GM12891 (cell line): ENCODE results near the gene ABT1.

Experiments
- DNase-seq: peaks from one replicate; pipeline ENCODE4 v3.0.0; 2011; ENCODE audit warnings: low spot score; ENCODE audit not compliant: insufficient read length
- FAIRE-seq: peaks from 2 replicates; lab custom pipeline; 2011; peaks lifted over from hg19 to GRCh38; lab: Jason Lieb, UNC
- PAX5 ChIP-seq: IDR thresholded peaks from 2 replicates; pipeline ENCODE4 v1.6.1; 2011; ENCODE audit warnings: low read length, moderate library complexity, mild to moderate bottlenecking; ENCODE audit not compliant: insufficient read depth, severe bottlenecking
- POLR2A ChIP-seq: IDR thresholded peaks from 2 replicates; pipeline ENCODE4 v1.6.1; 2011; ENCODE audit warnings: low read depth, low read length, control low read depth
- POLR2AphosphoS5 ChIP-seq: IDR thresholded peaks from 2 replicates; pipeline ENCODE4 v1.6.1; 2011; ENCODE audit warnings: low read depth, low read length, control low read depth
- POU2F2 ChIP-seq: IDR thresholded peaks from 2 replicates; pipeline ENCODE4 v1.6.1; 2011; ENCODE audit warnings: low read depth, mild to moderate bottlenecking, control low read depth, low read length, moderate library complexity
- SPI1 ChIP-seq: IDR thresholded peaks from 2 replicates; pipeline ENCODE4 v1.6.1; 2011; ENCODE audit warnings: low read depth, low read length, control low read depth
- TAF1 ChIP-seq: IDR thresholded peaks from 2 replicates; pipeline ENCODE4 v1.6.1; 2011; ENCODE audit warnings: low read depth, low read length, control low read depth

Gene ABT1

GRCh38 chr6:26555505-26556262, 41.1 kb upstream of the ABT1 start:
- no peak for DNase-seq
- no peak for FAIRE-seq
- TF ChIP-seq POLR2A (no peak), PAX5 (no peak), POU2F2 (no peak), POLR2AphosphoS5 (no peak)

- FAIRE-seq (no peak), DNase-seq (no peak)
- TF ChIP-seq POU2F2 (no peak), POLR2A (no peak), SPI1 (no peak), TAF1 (no peak), PAX5 (no peak), POLR2AphosphoS5 (no peak)
Observed at GRCh38 chr6:26556263-26557070, 40.3 kb upstream of the ABT1 start.

- DNase-seq: no peak
- FAIRE-seq: no peak
- TF ChIP-seq POLR2A (no peak), POU2F2 (no peak), PAX5 (no peak)
Observed at GRCh38 chr6:26561533-26562466, 35.0 kb upstream of the ABT1 start.

- FAIRE-seq (no peak), DNase-seq (no peak)
- TF ChIP-seq POLR2AphosphoS5: no peak
- TF ChIP-seq SPI1: no peak
- no peak for TF ChIP-seq POU2F2
- no peak for TF ChIP-seq TAF1
- no peak for TF ChIP-seq POLR2A
- no peak for TF ChIP-seq PAX5
Observed at GRCh38 chr6:26563488-26563887, 33.3 kb upstream of the ABT1 start.

- TF ChIP-seq POLR2A (no peak), TAF1 (no peak), POU2F2 (peak; percentile 61; the same call in 1 of the 2 replicates), PAX5 (peak; percentile 22), POLR2AphosphoS5 (no peak), SPI1 (0 out of 2 replicates have a peak, but pooled peaks have one; percentile 33)
- FAIRE-seq (peak; percentile 95), DNase-seq (peak; percentile 54)
Observed at GRCh38 chr6:26568601-26569432, 27.9 kb upstream of the ABT1 start.

- TF ChIP-seq PAX5 (no peak), POU2F2 (no peak), SPI1 (no peak), POLR2A (no peak), TAF1 (no peak)
- FAIRE-seq: no peak
- no peak for DNase-seq
Observed at GRCh38 chr6:26569433-26569764, 27.4 kb upstream of the ABT1 start.

- TF ChIP-seq POU2F2 (no peak), POLR2A (no peak), POLR2AphosphoS5 (no peak), SPI1 (no peak), TAF1 (no peak), PAX5 (no peak)
- DNase-seq: no peak
- no peak for FAIRE-seq
Observed at GRCh38 chr6:26570027-26570809, 26.5 kb upstream of the ABT1 start.
